Breast epithelium (tissue), 3 donors: ENCODE results near the gene BEAN1.

Source experiments
- POLR2A ChIP-seq: fragments of 450-650 bp; IDR thresholded peaks from one replicate; pipeline ENCODE4 v1.6.1; 2016; ENCODE audit warnings: antibody characterized with exemption, mild to moderate bottlenecking, moderate library complexity
- TF ChIP-seq, protein P1 (sequence below), 3 donors: fragments of 450-650 bp; IDR thresholded peaks; one replicate each; pipeline ENCODE4 v1.5.1; 2016 to 2017; ENCODE audit warnings: antibody characterized with exemption in 3 of 3, mild to moderate bottlenecking in 3 of 3, moderate library complexity in 3 of 3

DNA sequence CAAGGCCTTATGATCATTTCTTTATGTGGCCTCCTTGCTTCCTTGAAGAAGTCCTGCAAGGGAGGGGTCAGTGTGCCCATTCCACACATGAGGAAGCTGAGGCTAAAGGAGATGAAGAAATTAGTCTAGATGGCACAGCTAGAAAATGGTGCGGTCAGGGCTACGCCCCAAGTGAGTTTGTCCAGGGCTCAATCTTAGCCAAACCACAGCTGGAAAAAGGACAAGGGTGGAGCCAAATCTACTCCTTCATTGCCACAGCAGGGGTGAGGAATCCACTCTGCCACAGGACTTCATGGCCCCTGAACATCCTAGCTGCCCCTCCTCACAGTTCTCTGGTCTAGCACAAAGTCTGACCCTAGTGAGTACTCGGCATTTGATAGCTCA lies 16.2 kb downstream of the BEAN1 start:
- TF ChIP-seq, protein P1, sequence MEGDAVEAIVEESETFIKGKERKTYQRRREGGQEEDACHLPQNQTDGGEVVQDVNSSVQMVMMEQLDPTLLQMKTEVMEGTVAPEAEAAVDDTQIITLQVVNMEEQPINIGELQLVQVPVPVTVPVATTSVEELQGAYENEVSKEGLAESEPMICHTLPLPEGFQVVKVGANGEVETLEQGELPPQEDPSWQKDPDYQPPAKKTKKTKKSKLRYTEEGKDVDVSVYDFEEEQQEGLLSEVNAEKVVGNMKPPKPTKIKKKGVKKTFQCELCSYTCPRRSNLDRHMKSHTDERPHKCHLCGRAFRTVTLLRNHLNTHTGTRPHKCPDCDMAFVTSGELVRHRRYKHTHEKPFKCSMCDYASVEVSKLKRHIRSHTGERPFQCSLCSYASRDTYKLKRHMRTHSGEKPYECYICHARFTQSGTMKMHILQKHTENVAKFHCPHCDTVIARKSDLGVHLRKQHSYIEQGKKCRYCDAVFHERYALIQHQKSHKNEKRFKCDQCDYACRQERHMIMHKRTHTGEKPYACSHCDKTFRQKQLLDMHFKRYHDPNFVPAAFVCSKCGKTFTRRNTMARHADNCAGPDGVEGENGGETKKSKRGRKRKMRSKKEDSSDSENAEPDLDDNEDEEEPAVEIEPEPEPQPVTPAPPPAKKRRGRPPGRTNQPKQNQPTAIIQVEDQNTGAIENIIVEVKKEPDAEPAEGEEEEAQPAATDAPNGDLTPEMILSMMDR (IDR thresholded peaks at IDR 0.05): no peak
- TF ChIP-seq POLR2A: no peak
